Stimulated activated CD4-positive, alpha-beta T cell treated with anti-CD3 and anti-CD28 coated beads, Interleukin-4, amount 100 ng/mL, for 1 hour (primary cell): Measurements from ENCODE around the gene UGT1A5.

Experiments used
- DNase-seq: peaks from one replicate; pipeline ENCODE4 v3.0.0-alpha.2; 2020

Gene UGT1A5

GRCh38 chr2:233791151-233791882, 78.6 kb downstream of the UGT1A5 start:
- DNase-seq, result no peak

- no peak for DNase-seq
Observed at GRCh38 chr2:233791883-233792329, 79.2 kb downstream of the UGT1A5 start.

DNA sequence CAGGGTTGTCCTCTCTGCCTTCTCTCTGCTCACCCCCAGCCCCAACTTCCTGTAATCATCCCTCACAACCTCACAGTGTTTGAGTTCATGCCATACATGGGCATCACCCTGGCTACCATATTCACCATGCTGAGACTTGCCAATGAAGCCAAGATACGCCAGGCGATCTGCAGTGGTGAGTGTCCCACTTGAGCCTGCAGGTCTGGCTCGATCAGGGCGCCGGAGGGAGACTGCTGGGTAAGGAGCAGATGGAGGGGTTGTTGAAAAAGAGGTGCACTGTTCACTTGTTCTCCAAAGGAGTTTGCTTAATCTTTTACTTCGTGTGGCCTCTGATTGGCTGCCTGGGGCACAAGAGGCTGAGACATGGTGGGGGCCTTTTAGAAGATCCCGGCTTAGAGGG, 80.0 kb downstream of the UGT1A5 start:
- DNase-seq, result no peak

- no peak for DNase-seq
Observed at GRCh38 chr2:233793465-233794127, 80.9 kb downstream of the UGT1A5 start.

DNA sequence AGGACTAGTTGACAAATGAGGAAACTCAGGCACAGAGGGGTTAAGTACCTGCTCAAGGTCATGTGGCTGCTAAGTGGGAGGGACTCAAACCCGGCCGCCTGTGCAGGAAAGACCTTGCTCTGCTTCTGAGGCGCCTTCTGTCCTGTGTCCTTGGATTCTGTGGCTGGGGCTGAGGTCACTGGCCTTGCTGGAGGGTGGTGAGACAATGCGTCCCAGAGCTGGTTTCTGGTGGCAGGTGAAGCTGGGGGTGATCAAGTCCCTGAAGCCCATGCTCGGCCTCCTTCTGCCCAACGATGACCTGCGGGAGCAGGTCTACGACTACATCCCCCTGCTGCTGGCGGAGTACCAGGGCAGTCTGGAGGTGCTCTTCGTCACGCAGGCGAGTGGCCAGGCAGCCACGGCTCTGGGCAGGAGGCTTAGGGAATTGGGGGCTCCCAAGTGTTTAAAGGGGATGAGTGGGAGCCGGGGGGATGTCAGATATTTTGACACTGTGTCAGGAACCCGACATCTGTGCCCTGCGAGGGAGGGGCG, 81.5 kb downstream of the UGT1A5 start:
- DNase-seq, result no peak

DNA sequence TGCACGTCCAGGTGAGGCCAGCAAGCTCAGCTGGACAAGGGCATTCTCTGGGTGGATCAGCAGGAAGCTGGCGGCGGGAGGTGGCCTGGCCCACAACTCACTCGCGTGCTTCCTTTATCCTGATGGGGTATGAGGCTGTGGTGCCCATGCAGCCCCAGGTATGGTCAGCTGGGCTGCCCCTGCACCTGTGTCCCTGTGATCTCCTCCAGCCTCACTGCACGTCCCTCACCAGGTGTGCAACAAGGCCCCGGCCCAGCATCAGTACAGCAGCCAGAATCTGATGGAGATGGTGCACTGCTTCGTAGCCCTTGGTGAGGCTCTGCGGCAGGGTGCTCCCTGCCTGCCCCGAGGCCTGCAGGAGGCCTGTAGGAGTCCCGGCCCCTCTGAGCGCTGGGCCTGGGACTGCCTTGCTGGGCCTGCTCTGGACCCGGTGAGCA, 83.0 kb downstream of the UGT1A5 start:
- no peak for DNase-seq

DNA sequence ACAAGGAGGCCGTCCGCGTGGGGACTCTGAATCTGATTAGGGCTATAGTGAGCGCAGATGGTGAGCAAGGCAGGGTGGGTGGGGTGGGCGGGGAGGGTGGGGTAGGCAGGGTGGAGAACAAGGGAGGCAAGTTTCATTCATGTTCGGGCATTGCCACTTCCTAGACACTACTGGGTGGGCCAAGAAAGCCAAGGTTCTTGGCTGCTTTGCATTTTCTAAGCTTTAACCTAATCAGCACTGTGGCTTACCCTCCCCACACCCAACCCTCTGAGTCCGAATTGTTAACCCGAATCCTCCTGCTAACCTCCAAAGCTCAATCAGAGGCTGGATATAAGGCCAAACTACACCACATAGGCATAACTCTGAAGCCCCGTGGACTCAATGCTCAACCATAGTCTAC, 83.5 kb downstream of the UGT1A5 start:
- DNase-seq, result no peak

DNA sequence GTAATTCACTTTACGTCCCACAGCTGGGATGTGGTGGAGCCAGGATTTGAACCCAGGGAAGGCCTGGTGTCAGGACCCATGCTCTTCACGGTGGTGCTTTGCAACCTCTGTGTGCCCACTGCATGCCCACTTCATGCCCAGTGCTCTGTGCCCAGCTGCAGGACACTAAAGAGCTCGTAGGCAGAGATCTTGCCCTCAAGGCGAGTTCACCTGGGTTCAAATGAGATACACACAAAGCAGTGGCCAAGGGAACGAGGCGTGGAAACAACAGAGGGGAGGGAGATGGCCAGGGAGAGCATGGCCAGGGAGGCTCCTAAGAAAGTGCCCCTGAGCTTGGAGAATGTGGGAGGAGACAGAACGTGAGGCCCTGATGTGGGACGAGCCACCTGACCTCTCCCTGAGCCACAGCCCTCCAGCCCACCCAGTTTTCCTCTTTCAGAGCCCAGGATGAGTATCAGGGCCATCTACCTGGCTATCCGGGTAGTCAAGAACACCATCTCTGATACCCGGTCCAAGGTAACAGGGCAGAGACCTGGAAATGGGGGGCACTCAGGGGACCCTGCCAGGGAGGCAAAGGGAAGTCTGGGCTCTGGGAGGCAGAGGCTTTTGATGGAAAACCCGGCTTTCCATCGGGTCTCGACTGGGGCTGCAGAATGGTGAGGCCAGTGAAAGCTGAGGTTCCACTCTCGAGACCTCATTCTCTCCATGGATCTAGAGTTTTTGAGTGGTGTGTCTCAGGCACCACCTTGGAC, 85.8 kb downstream of the UGT1A5 start:
- no peak for DNase-seq

DNA sequence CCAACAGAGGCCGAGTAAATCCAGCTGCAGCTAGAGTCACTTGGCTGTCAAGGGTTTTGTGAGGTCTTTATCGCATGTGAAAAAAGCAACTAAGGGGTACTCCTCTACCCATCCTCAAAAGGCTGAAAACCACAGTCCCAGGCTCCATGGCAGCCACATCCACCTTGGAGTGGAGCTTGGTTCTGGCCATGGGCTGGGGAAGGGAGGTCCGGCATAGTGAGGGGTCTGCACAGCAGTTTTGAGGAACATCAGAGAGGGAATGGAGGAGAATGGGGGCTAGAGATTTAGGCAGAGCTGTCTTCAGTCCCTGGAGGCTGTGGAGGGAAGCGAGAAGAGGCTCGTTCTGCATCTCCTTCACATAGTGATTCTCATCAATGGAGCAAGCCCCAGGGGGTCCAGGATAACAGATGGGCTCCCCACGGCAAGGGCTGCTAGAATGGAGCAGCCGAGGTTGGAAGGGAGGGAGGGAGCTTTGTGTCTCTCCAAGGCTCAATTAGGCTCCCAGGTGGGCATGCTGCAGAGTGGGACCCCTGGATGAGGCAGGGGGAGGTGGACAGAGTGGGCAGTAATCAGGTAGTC, 86.5 kb downstream of the UGT1A5 start:
- DNase-seq, result no peak

- DNase-seq, result no peak
Observed at GRCh38 chr2:233799716-233800115, 87.0 kb downstream of the UGT1A5 start.

GRCh38 chr2:233800208-233800607, 87.5 kb downstream of the UGT1A5 start:
- no peak for DNase-seq

DNA sequence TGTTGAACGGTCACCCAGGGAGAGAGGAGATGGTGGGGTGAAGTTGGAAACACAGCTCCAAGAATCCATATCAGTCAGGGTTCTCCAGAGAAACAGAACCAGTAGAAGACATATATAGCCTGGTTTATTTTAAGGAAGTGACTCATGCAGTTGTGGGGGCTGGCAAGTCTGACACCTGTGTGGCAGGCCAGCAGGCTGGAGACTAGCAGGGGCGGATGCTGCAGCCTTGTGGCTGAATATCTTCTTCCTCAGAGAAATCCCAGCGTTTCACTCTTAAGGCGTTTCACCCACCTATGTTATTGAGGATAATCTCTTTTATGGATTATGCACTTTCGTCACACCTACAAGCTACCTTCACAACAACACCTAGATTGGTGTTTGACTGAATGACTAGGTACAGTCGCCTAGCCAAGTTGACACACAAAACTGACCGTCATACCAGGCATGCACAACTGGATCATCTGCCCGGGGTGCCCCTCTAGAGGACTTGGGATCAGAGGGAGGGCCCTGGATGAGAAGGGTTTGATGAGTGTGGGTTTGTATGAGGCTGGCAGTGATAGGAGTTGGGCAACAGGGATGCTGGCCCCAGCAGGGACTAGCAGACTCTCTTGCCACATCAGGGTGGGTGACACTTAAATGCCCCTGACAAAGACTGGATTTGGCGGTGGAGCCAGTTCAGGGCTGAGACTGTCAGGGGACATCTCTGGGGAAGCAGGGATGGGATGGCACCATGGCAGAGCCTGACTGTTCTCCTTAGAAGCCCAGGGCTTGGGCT, 88.8 kb downstream of the UGT1A5 start:
- no peak for DNase-seq

DNA sequence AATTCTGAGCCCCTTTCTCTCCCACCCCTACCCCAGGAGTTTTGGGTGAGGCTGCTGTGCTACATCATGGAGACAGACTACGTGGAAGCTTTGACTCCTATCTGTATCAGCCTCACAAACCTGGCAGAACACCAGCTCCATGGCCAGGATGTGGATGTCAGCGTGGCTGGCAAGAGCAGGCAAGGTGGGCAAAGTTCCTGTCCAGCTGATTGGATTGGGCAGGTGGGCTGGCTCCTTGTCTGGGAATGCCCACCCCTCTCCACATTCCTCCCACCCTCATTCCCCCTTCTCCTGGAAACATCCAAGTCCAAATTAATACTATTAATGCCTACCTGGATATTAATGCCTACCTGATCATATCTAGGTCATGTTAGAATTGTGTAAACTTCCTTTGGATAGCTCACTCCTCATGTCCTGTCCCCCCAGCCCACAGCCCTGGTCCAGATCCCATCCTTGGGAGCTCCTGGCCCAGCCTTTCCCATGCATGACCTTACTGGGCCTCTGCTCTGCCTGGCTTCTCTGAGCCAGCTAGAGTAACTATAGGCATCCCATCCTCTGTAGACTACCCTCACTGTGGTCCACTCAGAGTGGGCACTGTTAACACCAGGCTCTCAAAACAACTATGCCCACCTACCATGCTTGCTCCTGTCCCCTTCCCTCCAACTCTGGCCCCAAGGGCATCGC, 89.6 kb downstream of the UGT1A5 start:
- no peak for DNase-seq

DNA sequence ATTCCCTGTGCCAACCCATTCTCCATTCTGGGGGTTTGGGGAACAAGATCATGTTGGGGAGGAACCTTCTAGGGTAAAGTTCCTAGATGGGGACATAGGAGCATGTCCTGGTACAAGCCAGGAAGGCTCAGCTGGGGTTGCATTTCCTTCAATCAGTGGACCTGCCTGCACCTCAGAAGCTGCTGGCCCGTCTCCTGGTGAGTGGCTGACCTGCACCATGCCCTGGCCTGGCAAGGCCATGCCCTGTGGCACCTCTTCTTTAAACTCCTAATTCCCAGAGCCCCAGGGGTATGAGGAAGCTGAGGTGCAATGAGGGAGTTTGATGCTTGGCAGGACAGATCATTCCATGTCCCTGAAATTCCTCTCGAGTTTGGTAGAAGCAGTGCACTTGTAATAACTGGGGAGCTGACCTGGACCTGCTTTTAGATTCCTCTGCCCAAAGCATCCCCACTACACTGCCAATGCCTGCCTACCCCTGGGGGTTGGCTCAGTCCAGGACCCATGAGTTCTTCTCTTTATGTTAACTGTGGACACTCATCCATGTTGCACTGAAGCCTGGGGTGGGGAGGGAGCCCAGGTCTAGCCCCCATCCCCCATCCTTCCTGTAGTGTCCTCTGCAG, 90.7 kb downstream of the UGT1A5 start:
- no peak for DNase-seq

DNA sequence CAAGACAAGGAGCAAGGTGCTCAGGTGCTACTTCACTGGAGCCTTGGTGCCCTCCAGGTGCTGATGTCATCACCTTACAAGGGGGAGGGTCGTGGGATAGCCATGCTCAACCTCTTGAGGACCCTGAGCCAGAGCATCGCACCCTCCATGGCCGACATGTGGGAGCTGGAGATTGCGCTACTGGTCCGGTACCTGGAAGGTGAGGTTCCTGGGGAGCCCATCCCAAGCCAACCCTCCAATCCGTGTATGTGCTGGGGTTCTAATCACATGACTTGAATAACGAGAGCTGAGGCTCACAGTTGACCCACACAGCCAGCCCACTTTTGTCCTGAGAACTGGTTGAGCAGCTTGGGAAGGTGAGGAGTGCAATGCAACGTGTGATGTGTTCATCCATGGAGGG, 91.3 kb downstream of the UGT1A5 start:
- DNase-seq, result no peak

GRCh38 chr2:233807215-233807865, 94.6 kb downstream of the UGT1A5 start:
- no peak for DNase-seq

DNA sequence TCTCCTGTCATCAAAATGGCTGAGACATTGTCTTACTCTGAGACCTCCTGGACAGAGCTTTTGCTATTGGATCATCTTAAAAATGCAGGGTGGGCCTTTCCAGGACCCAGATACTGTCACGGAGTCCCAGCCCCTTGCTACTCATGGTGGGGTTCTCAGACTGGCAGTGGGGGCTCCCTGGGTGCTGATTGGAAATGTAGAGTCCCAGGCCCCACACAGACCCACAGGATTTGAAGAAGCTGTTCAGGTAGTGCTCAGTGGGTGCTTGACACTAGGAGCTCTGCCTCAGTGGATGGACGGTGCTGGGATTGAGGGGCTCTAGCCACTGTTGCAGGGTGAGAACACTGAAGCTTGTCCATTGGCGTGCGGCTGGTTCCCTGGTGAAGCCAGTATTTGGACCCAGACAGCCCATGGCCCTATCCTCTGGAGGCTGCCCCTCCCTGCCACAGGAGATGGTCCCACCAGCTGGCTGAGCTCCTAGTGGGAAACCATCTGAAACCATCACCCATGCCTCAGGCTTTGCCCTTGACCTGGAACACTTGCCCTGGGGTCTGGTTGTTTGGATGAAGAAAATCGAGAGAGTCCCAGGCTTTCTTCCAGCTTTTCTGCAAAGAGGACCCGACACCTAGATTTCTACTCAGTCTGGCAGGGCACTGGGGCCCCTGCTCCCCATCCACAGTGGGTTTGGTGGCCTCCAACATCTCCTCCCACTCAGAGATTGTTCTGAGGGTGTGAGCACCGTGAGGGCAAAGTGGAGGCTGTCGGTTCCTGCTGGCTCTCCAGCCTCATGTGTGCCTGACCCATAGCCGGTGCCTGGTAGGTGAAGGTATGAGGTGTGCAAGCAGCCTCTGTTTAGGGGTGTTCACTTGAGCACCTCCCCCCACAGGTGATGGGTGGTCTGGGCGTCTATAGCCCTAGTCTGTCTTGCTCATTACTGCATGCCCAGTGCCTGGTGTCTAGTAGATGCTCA, 95.5 kb downstream of the UGT1A5 start:
- DNase-seq, result no peak

DNA sequence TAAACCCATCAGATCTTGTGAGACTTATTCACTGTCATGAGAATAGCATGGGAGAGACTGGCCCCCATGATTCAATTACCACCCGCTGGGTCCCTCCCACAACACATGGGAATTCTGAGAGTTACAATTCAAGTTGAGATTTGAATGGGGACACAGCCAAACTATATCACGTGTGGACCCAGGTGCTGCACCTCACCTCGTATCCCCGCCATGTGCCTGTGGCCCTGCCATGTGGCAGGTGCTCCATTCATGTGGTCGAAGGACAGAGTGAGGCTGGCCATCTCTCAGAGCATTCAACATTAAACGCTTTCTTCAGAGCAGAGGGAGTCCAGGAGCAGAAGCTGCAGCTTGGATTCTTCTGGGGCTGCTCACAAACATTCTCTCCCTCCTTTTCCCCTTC, 97.7 kb downstream of the UGT1A5 start:
- no peak for DNase-seq

DNA sequence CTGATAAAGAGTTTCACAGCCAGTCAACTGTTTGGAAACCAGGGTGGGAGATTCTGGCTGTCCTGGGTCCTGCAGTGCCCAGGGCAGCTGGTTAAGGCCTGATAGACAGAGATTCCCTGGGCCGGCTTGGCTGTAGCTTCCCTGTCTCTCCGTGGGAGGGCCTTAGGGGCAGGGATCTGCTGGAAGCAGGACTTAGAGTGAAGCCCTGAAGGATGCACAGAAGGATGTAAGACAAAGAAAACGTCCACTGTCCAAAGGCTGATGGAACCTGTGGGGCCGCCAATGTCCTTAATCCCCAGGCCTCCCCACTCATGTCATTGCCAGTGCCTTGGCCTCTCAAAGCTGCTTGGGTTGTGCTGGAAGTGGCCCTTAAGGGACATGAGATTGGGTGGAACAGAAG, 98.4 kb downstream of the UGT1A5 start:
- no peak for DNase-seq

DNA sequence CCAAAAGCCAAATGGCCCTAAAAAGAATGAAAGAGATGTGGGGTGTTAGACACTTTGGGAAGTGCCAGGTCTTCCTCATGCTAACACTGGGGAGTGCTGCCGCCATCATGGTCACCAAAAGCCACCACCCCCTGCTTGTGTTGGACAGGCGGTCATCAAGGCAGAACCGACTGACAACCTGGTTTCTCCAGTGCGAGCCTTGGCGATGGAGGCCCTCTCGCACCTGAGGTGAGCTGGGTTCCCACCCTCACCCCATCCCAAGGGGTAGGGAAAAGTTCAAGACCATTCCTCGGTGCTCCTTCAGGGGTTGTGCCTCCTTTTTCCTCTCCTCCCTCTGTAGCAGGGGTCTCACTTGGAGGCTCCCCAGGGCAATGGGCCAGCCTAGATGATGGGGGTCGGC, 99.0 kb downstream of the UGT1A5 start:
- no peak for DNase-seq
